ENCODE results near the gene ST3GAL4.

- TF ChIP-seq SMC3 (IDR thresholded peaks at IDR 0.05; ENCODE audit: low read depth, low read length) (no peak), JUND (IDR thresholded peaks at IDR 0.05) (no peak), CTCF (IDR thresholded peaks at IDR 0.05) (no peak), TCF12 (IDR thresholded peaks at IDR 0.05) (no peak), EP300 (IDR thresholded peaks at IDR 0.05; ENCODE audit: borderline replicate concordance in 1 of 2, low read depth in 1 of 2, low read length in 1 of 2) (no peak), POLR2AphosphoS5 (IDR thresholded peaks at IDR 0.05; ENCODE audit: low read depth, low read length) (no peak), USF1 (IDR thresholded peaks at IDR 0.05; ENCODE audit: borderline replicate concordance, low read depth) (no peak), RXRA (IDR thresholded peaks at IDR 0.05; ENCODE audit: borderline replicate concordance, low read depth) (no peak), REST (IDR thresholded peaks at IDR 0.05; ENCODE audit: low read depth, low read length) (no peak), CHD2 (IDR thresholded peaks at IDR 0.05; ENCODE audit: low read length, partially characterized antibody) (no peak), YY1 (IDR thresholded peaks at IDR 0.05; ENCODE audit: low read depth) (no peak), MAX (IDR thresholded peaks at IDR 0.05; ENCODE audit: low read depth) (no peak), SIN3A (IDR thresholded peaks at IDR 0.05; ENCODE audit: borderline replicate concordance, low read depth, low read length) (no peak), EZH2phosphoT487 (IDR thresholded peaks at IDR 0.05; ENCODE audit: borderline replicate concordance, low read depth) (no peak)
Measured at GRCh38 chr11:126414615-126415014, 59.1 kb downstream of the ST3GAL4 start.
